ENCODE results near the gene LIN28A.
A peak's percentile ranks its signal among the peaks of the same experiment; 100 is the strongest.

GRCh38 chr1:26387447-26387846, 23.2 kb upstream of the LIN28A start:
- TF ChIP-seq YY1 (IDR thresholded peaks at IDR 0.05; ENCODE audit: low read depth) (no peak), MAX (IDR thresholded peaks at IDR 0.05) (peak; percentile 50; the same call in 1 of the 2 replicates), FOXM1 (IDR thresholded peaks at IDR 0.05; ENCODE audit: borderline replicate concordance, low read depth) (no peak), CEBPB (IDR thresholded peaks at IDR 0.05) (peak; percentile 92), CREB1 (IDR thresholded peaks at IDR 0.05; ENCODE audit: low read depth) (no peak), EGR1 (IDR thresholded peaks at IDR 0.05) (no peak), NFIC (IDR thresholded peaks at IDR 0.05) (no peak), EP300 (IDR thresholded peaks at IDR 0.05; ENCODE audit: borderline replicate concordance) (peak; percentile 20; the same call in 1 of the 2 replicates), TCF12 (IDR thresholded peaks at IDR 0.05; ENCODE audit: low read depth) (peak; percentile 53; the same call in 1 of the 2 replicates), RAD21 (IDR thresholded peaks at IDR 0.05; ENCODE audit: low read depth) (no peak), REST (IDR thresholded peaks at IDR 0.05; ENCODE audit: low read depth) (no peak), USF1 (IDR thresholded peaks at IDR 0.05) (no peak), TEAD4 (IDR thresholded peaks at IDR 0.05) (no peak)
